ENCODE measurements around the gene SLC23A1. TPM values are rescaled to one million over a fixed set of nuclear protein-coding genes. Genes with fewer than 3 reads are reported as not detected.
"Not testable (repeated sequence)": the region's sequence is repeated elsewhere in the genome, so short reads cannot be mapped to it uniquely, and the experiment has no call there.

Gene SLC23A1
- total RNA-seq, 1 experiment from 2014 or later, result not detected

GRCh38 chr5:139390639-139391569 lies 7.8 kb upstream of the SLC23A1 start:
- no peak for DNase-seq (ENCODE audit: extremely low read depth, low read depth)

- DNase-seq (ENCODE audit: extremely low read depth, low read depth), result no peak
Observed at GRCh38 chr5:139389701-139390638, 6.9 kb upstream of the SLC23A1 start, which contains the start of gene MZB1. MZB1 (minus strand) TSS chr5:139389913; CDS start chr5:139389856, 57 bp downstream.

- DNase-seq (ENCODE audit: extremely low read depth, low read depth), result no peak
Observed at GRCh38 chr5:139388198-139388821, 5.2 kb upstream of the SLC23A1 start.

- no peak for DNase-seq (ENCODE audit: extremely low read depth, low read depth)
Observed at GRCh38 chr5:139387611-139388197, 4.6 kb upstream of the SLC23A1 start.

GRCh38 chr5:139386956-139387355 lies 3.9 kb upstream of the SLC23A1 start:
- DNase-seq (ENCODE audit: extremely low read depth, low read depth), result not testable (repeated sequence)

GRCh38 chr5:139386050-139386438 lies 2.9 kb upstream of the SLC23A1 start:
- no peak for DNase-seq (ENCODE audit: extremely low read depth, low read depth)

GRCh38 chr5:139385061-139386049 lies 2.3 kb upstream of the SLC23A1 start:
- no peak for DNase-seq (ENCODE audit: extremely low read depth, low read depth)

GRCh38 chr5:139384591-139385051 lies 1.5 kb upstream of the SLC23A1 start:
- DNase-seq (ENCODE audit: extremely low read depth, low read depth), result no peak

GRCh38 chr5:139383993-139384590 lies 995 bp upstream of the SLC23A1 start:
- no peak for DNase-seq (ENCODE audit: extremely low read depth, low read depth)

- DNase-seq (ENCODE audit: extremely low read depth, low read depth), result no peak
Observed at GRCh38 chr5:139382807-139383206, 290 bp downstream of the SLC23A1 start.

GRCh38 chr5:139381837-139382761 lies 998 bp downstream of the SLC23A1 start:
- DNase-seq (ENCODE audit: extremely low read depth, low read depth), result no peak

- DNase-seq (ENCODE audit: extremely low read depth, low read depth), result no peak
Observed at GRCh38 chr5:139379626-139380449, 3.3 kb downstream of the SLC23A1 start.

GRCh38 chr5:139378941-139379361 lies 4.1 kb downstream of the SLC23A1 start:
- DNase-seq (ENCODE audit: extremely low read depth, low read depth), result no peak

- no peak for DNase-seq (ENCODE audit: extremely low read depth, low read depth)
Observed at GRCh38 chr5:139378101-139378825, 4.8 kb downstream of the SLC23A1 start.

- no peak for DNase-seq (ENCODE audit: extremely low read depth, low read depth)
Observed at GRCh38 chr5:139377226-139377625, 5.9 kb downstream of the SLC23A1 start.

GRCh38 chr5:139376364-139376763 lies 6.7 kb downstream of the SLC23A1 start:
- DNase-seq (ENCODE audit: extremely low read depth, low read depth), result no peak

Measured in NCI-H460 (cell line).